PC-3 (cell line): Measurements from ENCODE around the gene KRT1. TPM values are rescaled to one million over a fixed set of nuclear protein-coding genes. Genes with fewer than 3 reads are reported as not detected.
A peak's percentile ranks its signal among the peaks of the same experiment; 100 is the strongest.

Source experiments
- ATAC-seq: fragments of 200-7000 bp; cut with Tn5 transposase; 2 replicates; pipeline ENCODE4 v1.9.1; 2020; ENCODE audit warnings: mild to moderate bottlenecking, moderate library complexity
- BruUV-seq: library from RNA; stranded (reverse); fragments of 400-500 nt; replicated peaks from 2 replicates; lab custom pipeline; 2021; lab: Mats Ljungman, UMichigan
- CTCF ChIA-PET: fragments of 300-600 bp; sonication (Branson Sonifier 250); formaldehyde crosslinking; loops from one replicate; lab custom pipeline; 2022; ENCODE audit warnings: antibody characterized with exemption; lab: Charles Lee
- POLR2A ChIA-PET: fragments of 300-600 bp; sonication (Branson Sonifier 250); formaldehyde crosslinking; loops from one replicate; lab custom pipeline; 2022; ENCODE audit warnings: antibody characterized with exemption; ENCODE audit not compliant: unreplicated experiment; lab: Charles Lee
- DNase-seq: peaks from one replicate; pipeline ENCODE4 v3.0.0-alpha.2; 2015
- H2AFZ ChIP-seq: fragments of 300-600 bp; sonication (generic); 2 replicates; pipeline ENCODE4 v1.6.0; 2016; ENCODE audit warnings: antibody characterized with exemption, low read length
- H3F3A ChIP-seq: fragments of 300-600 bp; sonication (generic); one replicate; pipeline ENCODE4 v1.6.0; 2017; ENCODE audit warnings: antibody characterized with exemption, low read length, control low read depth, mild to moderate bottlenecking; ENCODE audit not compliant: unreplicated experiment
- H3K27ac ChIP-seq: fragments of 300-600 bp; sonication (generic); 2 replicates; pipeline ENCODE4 v1.5.1; 2016; ENCODE audit warnings: mild to moderate bottlenecking, low read length
- H3K27me3 ChIP-seq: fragments of 300-600 bp; sonication (generic); 2 replicates; pipeline ENCODE4 v1.6.1; 2016; ENCODE audit warnings: low read length, mixed read lengths
- H3K36me3 ChIP-seq: fragments of 300-600 bp; sonication (generic); 2 replicates; pipeline ENCODE4 v1.6.1; 2016; ENCODE audit warnings: low read depth, mixed run types, low read length, mixed read lengths
- H3K4me1 ChIP-seq: fragments of 300-600 bp; sonication (generic); 2 replicates; pipeline ENCODE4 v1.5.1; 2016; ENCODE audit warnings: low read length; ENCODE audit not compliant: insufficient read depth
- H3K4me2 ChIP-seq: fragments of 300-600 bp; sonication (generic); 2 replicates; pipeline ENCODE4 v1.6.0; 2016; ENCODE audit warnings: low read length
- H3K4me3 ChIP-seq: fragments of 300-600 bp; sonication (generic); 2 replicates; pipeline ENCODE4 v1.5.1; 2016; ENCODE audit warnings: mild to moderate bottlenecking, low read length, mixed read lengths
- H3K79me2 ChIP-seq: fragments of 300-600 bp; sonication (generic); 2 replicates; pipeline ENCODE4 v1.6.1; 2017; ENCODE audit warnings: low read length, mixed read lengths
- H3K9ac ChIP-seq: fragments of 300-600 bp; sonication (generic); 2 replicates; pipeline ENCODE4 v1.6.0; 2016; ENCODE audit warnings: mild to moderate bottlenecking, low read length
- H3K9me2 ChIP-seq: fragments of 300-600 bp; sonication (generic); replicated peaks from 2 replicates; pipeline ENCODE4 v1.6.1; 2016; ENCODE audit warnings: mixed run types, low read length, mixed read lengths
- H3K9me3 ChIP-seq: fragments of 300-600 bp; sonication (generic); 2 replicates; pipeline ENCODE4 v1.6.1; 2016; ENCODE audit warnings: low read length, mixed read lengths
- H4K20me1 ChIP-seq: fragments of 300-600 bp; sonication (generic); 2 replicates; pipeline ENCODE4 v1.6.1; 2016; ENCODE audit warnings: low read length, mixed read lengths
- CTCF ChIP-seq: fragments of 300-600 bp; sonication (generic); conservative IDR thresholded peaks from 2 replicates; pipeline ENCODE4 v1.5.1; 2017; ENCODE audit warnings: antibody characterized with exemption, low read depth, mild to moderate bottlenecking, low read length
- EZH2 ChIP-seq: fragments of 300-600 bp; sonication (generic); IDR thresholded peaks from one replicate; pipeline ENCODE4 v1.6.1; 2017; ENCODE audit warnings: antibody characterized with exemption, mild to moderate bottlenecking, low read length; ENCODE audit not compliant: unreplicated experiment
- EZH2phosphoT487 ChIP-seq: fragments of 300-600 bp; sonication (generic); IDR thresholded peaks from 2 replicates; pipeline ENCODE4 v1.6.1; 2018; ENCODE audit warnings: mild to moderate bottlenecking, antibody characterized with exemption, low read length, borderline replicate concordance
- intact Hi-C: fragments of 100-400 bp; cut with micrococcal nuclease; formaldehyde crosslinking; loops from 2 replicates; pipeline ENCODE4 v1.9.0; 2023
- total RNA-seq: library from RNA; depleted of rRNA; stranded (reverse); fragments of >200 nt; gene quantifications from 2 replicates; pipeline ENCODE4 v1.2.3, GENCODE V29; 2014

The KRT1 gene
- total RNA-seq, 1 experiment from 2014 or later: not detected

- Histone ChIP-seq H3K27ac (0 out of 2 replicates have a peak overlapping the region, but pooled peaks have one; percentile 9), H3K79me2 (no peaks in the 10 kb centered on the region), H3K9me3 (no peaks in the 10 kb centered on the region), H3K4me2 (peak overlapping the region; percentile 53), H3K36me3 (no peaks in the 10 kb centered on the region), H3K9me2 (no peaks in the 10 kb centered on the region), H3K27me3 (peaks cover 50% of the 10 kb centered on the region), H2AFZ (0 out of 2 replicates have a peak overlapping the region, but pooled peaks have one; percentile 38), H3K4me1 (peaks cover 14% of the 10 kb centered on the region), H3F3A (no peaks in the 10 kb centered on the region), H3K9ac (no peak overlapping the region), H4K20me1 (no peaks in the 10 kb centered on the region), H3K4me3 (no peak overlapping the region)
- DNase-seq: peak; percentile 80
- ChIA-PET POLR2A (no interaction called here), CTCF (no interaction called here)
- intact Hi-C loops: no loop called here
- BruUV-seq: no TSS peak
- ATAC-seq: peak; percentile 74
- TF ChIP-seq EZH2phosphoT487 (no peak), CTCF (no peak), EZH2 (no peak)
Measured at GRCh38 chr12:52687497-52688385, 7.5 kb upstream of the KRT1 start.

GRCh38 chr12:52686756-52687487 lies 6.7 kb upstream of the KRT1 start:
- Histone ChIP-seq H3K27me3 (peaks cover 54% of the 10 kb centered on the region), H2AFZ (no peak overlapping the region), H3K9me2 (no peaks in the 10 kb centered on the region), H3K9me3 (no peaks in the 10 kb centered on the region), H3K27ac (no peak overlapping the region), H3K4me2 (no peak overlapping the region), H3K4me3 (no peak overlapping the region), H3K4me1 (peaks cover 14% of the 10 kb centered on the region), H3K79me2 (no peaks in the 10 kb centered on the region), H3K9ac (no peak overlapping the region), H4K20me1 (no peaks in the 10 kb centered on the region), H3K36me3 (no peaks in the 10 kb centered on the region), H3F3A (no peaks in the 10 kb centered on the region)
- POLR2A ChIA-PET: no interaction called here
- intact Hi-C loops: no loop called here
- no TSS peak for BruUV-seq
- DNase-seq: no peak
- TF ChIP-seq EZH2phosphoT487 (no peak), CTCF (no peak), EZH2 (no peak)
- CTCF ChIA-PET: no interaction called here
- no peak for ATAC-seq
